H1 (cell line): Measurements from ENCODE around the gene KRT4. TPM values are rescaled to one million over a fixed set of nuclear protein-coding genes. Genes with fewer than 3 reads are reported as not detected.

ENCODE experiments used
- CTCF ChIA-PET: fragments of 300-600 bp; sonication (Branson Sonifier 250); formaldehyde crosslinking; loops from one replicate; lab custom pipeline; 2021; ENCODE audit not compliant: partially characterized antibody; lab: Charles Lee
- POLR2A ChIA-PET: fragments of 300-600 bp; sonication (Branson Sonifier 250); formaldehyde crosslinking; loops from one replicate; lab custom pipeline; 2021; ENCODE audit warnings: inconsistent platforms; ENCODE audit not compliant: partially characterized antibody; lab: Charles Lee
- DNase-seq, 2 experiments: peaks; one replicate each; pipeline versions ENCODE4 v3.0.0 to v3.0.0-alpha.2; 2010 to 2022; ENCODE audit warnings: low spot score in 2 of 2, low read depth in 1 of 2, mixed read lengths in 1 of 2
- FAIRE-seq: peaks from 2 replicates; lab custom pipeline; 2011; peaks lifted over from hg19 to GRCh38; lab: Jason Lieb, UNC
- H2AFZ ChIP-seq: 2 replicates; pipeline ENCODE4 v1.8.1; 2012; ENCODE audit warnings: low read length, inconsistent platforms
- H2AK5ac ChIP-seq: 2 replicates; pipeline ENCODE4 v1.6.1; 2013; ENCODE audit warnings: low read depth, low read length
- H2BK120ac ChIP-seq: replicated peaks from 2 replicates; pipeline ENCODE3; 2013; ENCODE audit warnings: low read depth, low read length, inconsistent platforms
- H2BK12ac ChIP-seq: 2 replicates; pipeline ENCODE4 v1.6.1; 2013; ENCODE audit warnings: low read depth, low read length
- H2BK15ac ChIP-seq: 2 replicates; pipeline ENCODE4 v1.6.1; 2013; ENCODE audit warnings: low read length
- H2BK20ac ChIP-seq: 2 replicates; pipeline ENCODE4 v1.6.1; 2013; ENCODE audit warnings: low read length
- H2BK5ac ChIP-seq: 2 replicates; pipeline ENCODE4 v1.6.1; 2013; ENCODE audit warnings: low read depth, low read length
- H3K14ac ChIP-seq: 2 replicates; pipeline ENCODE4 v1.6.1; 2013; ENCODE audit warnings: inconsistent platforms; ENCODE audit not compliant: insufficient read length
- H3K18ac ChIP-seq: 2 replicates; pipeline ENCODE4 v1.6.1; 2013; ENCODE audit warnings: low read length; ENCODE audit errors: extremely low read depth
- H3K23ac ChIP-seq: 2 replicates; pipeline ENCODE4 v1.6.1; 2013; ENCODE audit warnings: inconsistent platforms; ENCODE audit not compliant: insufficient read length
- H3K23me2 ChIP-seq: 2 replicates; pipeline ENCODE4 v1.6.1; 2013; ENCODE audit warnings: low read depth, low read length
- H3K27ac ChIP-seq: 2 replicates; pipeline ENCODE4 v1.6.1; 2011; ENCODE audit warnings: low read depth, low read length, inconsistent platforms
- H3K27me3 ChIP-seq, 4 experiments: replicated peaks in 1 of 4; 1 replicate in 1 of 4; 2 replicates in 3 of 4; pipeline versions ENCODE4 v1.6.1 to v1.8.1; 2011 to 2013; ENCODE audit warnings: low read length in 3 of 4, mild to moderate bottlenecking in 3 of 4, inconsistent platforms in 2 of 4, mixed read lengths in 2 of 4, moderate library complexity in 1 of 4; ENCODE audit not compliant: control insufficient read depth in 3 of 4, insufficient read depth in 3 of 4; ENCODE audit errors: extremely low read depth in 1 of 4
- H3K36me3 ChIP-seq, 4 experiments: 2 replicates each; pipeline versions ENCODE4 v1.6.1 to v1.8.1; 2011 to 2013; ENCODE audit warnings: mild to moderate bottlenecking in 4 of 4, low read length in 3 of 4, moderate library complexity in 2 of 4, control low read depth in 1 of 4, inconsistent platforms in 1 of 4; ENCODE audit not compliant: insufficient read depth in 4 of 4, control insufficient read depth in 2 of 4
- H3K4ac ChIP-seq: replicated peaks from 2 replicates; pipeline ENCODE3; 2013; ENCODE audit warnings: low read length, low read depth, mixed read lengths, inconsistent platforms; ENCODE audit not compliant: insufficient read length
- H3K4me1 ChIP-seq, 4 experiments: replicated peaks in 1 of 4; 1 replicate in 1 of 4; 2 replicates in 3 of 4; pipeline versions ENCODE4 v1.6.1 to v1.8.1; 2011 to 2013; ENCODE audit warnings: low read length in 3 of 4, inconsistent platforms in 2 of 4, mixed read lengths in 1 of 4; ENCODE audit not compliant: insufficient read depth in 4 of 4, control insufficient read depth in 3 of 4
- H3K4me2 ChIP-seq, 2 experiments: 2 replicates each; pipeline versions ENCODE4 v1.6.1 to v1.8.1; 2011 to 2013; ENCODE audit warnings: low read depth in 2 of 2, low read length in 2 of 2, control low read depth in 1 of 2, inconsistent platforms in 1 of 2, mild to moderate bottlenecking in 1 of 2; ENCODE audit not compliant: insufficient read depth in 1 of 2
- H3K4me3 ChIP-seq, 4 experiments: fragments of 200-600, 300-600 bp in 1 of 4; sonication (generic), shearing (Covaris generic), sonication (Bioruptor Twin) in 1 of 4; 2 replicates each; pipeline versions ENCODE4 v1.5.1 to v1.8.1; 2011 to 2016; ENCODE audit warnings: low read length in 4 of 4, low read depth in 3 of 4, control low read depth in 2 of 4, inconsistent platforms in 2 of 4, mild to moderate bottlenecking in 2 of 4, mixed read lengths in 1 of 4, moderate library complexity in 1 of 4; ENCODE audit not compliant: insufficient read depth in 2 of 4; ENCODE audit errors: extremely low read depth in 1 of 4
- H3K56ac ChIP-seq: replicated peaks from 2 replicates; pipeline ENCODE3; 2013; ENCODE audit warnings: low read depth, mild to moderate bottlenecking, mixed read lengths, low read length, inconsistent platforms; ENCODE audit not compliant: insufficient read length
- H3K79me1 ChIP-seq: 2 replicates; pipeline ENCODE4 v1.6.1; 2013; ENCODE audit warnings: low read depth, low read length, control low read depth
- H3K79me2 ChIP-seq, 2 experiments: 2 replicates each; pipeline versions ENCODE4 v1.6.1 to v1.8.1; 2012 to 2013; ENCODE audit warnings: low read length in 2 of 2, mild to moderate bottlenecking in 2 of 2, inconsistent platforms in 1 of 2; ENCODE audit not compliant: insufficient read depth in 2 of 2, control insufficient read depth in 1 of 2
- H3K9ac ChIP-seq, 4 experiments: replicated peaks in 1 of 4; 1 replicate in 1 of 4; 2 replicates in 3 of 4; pipeline versions ENCODE4 v1.6.1 to v1.8.1; 2011 to 2013; ENCODE audit warnings: low read depth in 3 of 4, low read length in 3 of 4, control low read depth in 2 of 4, mild to moderate bottlenecking in 2 of 4, moderate library complexity in 2 of 4, inconsistent platforms in 1 of 4; ENCODE audit errors: extremely low read depth in 1 of 4
- H3K9me3 ChIP-seq, 2 experiments: 2 replicates each; pipeline versions ENCODE4 v1.6.1 to v1.8.1; 2012 to 2013; ENCODE audit warnings: mild to moderate bottlenecking in 2 of 2, moderate library complexity in 2 of 2, control low read depth in 1 of 2, inconsistent platforms in 1 of 2, low read depth in 1 of 2, low read length in 1 of 2, mixed read lengths in 1 of 2; ENCODE audit not compliant: insufficient read depth in 2 of 2
- H4K20me1 ChIP-seq, 2 experiments: replicated peaks in 1 of 2; 2 replicates each; pipeline versions ENCODE3 to v1.8.1; 2011 to 2013; ENCODE audit warnings: inconsistent platforms in 2 of 2, low read length in 2 of 2, mild to moderate bottlenecking in 1 of 2; ENCODE audit not compliant: insufficient read depth in 2 of 2, control insufficient read depth in 1 of 2
- H4K5ac ChIP-seq: 2 replicates; pipeline ENCODE4 v1.6.1; 2013; ENCODE audit warnings: low read length, low read depth, mixed read lengths, inconsistent platforms; ENCODE audit not compliant: insufficient read length
- H4K8ac ChIP-seq: 2 replicates; pipeline ENCODE4 v1.8.0; 2013; ENCODE audit warnings: mild to moderate bottlenecking, moderate library complexity, low read length, inconsistent platforms; ENCODE audit not compliant: insufficient read depth; ENCODE audit errors: extremely low read depth
- H4K91ac ChIP-seq: replicated peaks from 2 replicates; pipeline ENCODE3; 2013; ENCODE audit warnings: low read length, mixed read lengths, inconsistent platforms; ENCODE audit not compliant: insufficient read length
- BRCA1 ChIP-seq: IDR thresholded peaks from 2 replicates; pipeline ENCODE4 v1.6.1; 2012; ENCODE audit warnings: low read depth, low read length, improper control_type of control experiment
- EP300 ChIP-seq, 2 experiments: IDR thresholded peaks; 1 replicate in 1 of 2; 2 replicates in 1 of 2; pipeline ENCODE4 v1.6.1; 2011 to 2012; ENCODE audit warnings: low read depth in 2 of 2, low read length in 2 of 2, mild to moderate bottlenecking in 2 of 2, borderline replicate concordance in 1 of 2, inconsistent platforms in 1 of 2, moderate library complexity in 1 of 2
- FOSL1 ChIP-seq: IDR thresholded peaks from 2 replicates; pipeline ENCODE4 v1.6.1; 2011; ENCODE audit warnings: mild to moderate bottlenecking, low read depth, low read length, moderate library complexity; ENCODE audit not compliant: insufficient read depth
- KDM1A ChIP-seq: fragments of 200-600, 300-600 bp; sonication (generic); IDR thresholded peaks from 2 replicates; pipeline ENCODE4 v1.7.1; 2016; ENCODE audit warnings: mild to moderate bottlenecking, low read length, borderline replicate concordance
- KDM4A ChIP-seq: IDR thresholded peaks from one replicate; pipeline ENCODE4 v1.7.1; 2012; ENCODE audit warnings: low read depth, mild to moderate bottlenecking, moderate library complexity, low read length, inconsistent platforms; ENCODE audit not compliant: severe bottlenecking
- RNF2 ChIP-seq: fragments of 200-900, 300-1000 bp; sonication (generic); IDR thresholded peaks from 2 replicates; pipeline ENCODE4 v1.7.1; 2016; ENCODE audit warnings: borderline replicate concordance, low read depth, mild to moderate bottlenecking, antibody characterized with exemption, low read length; ENCODE audit not compliant: poor library complexity, severe bottlenecking; ENCODE audit errors: missing control alignments
- RXRA ChIP-seq: IDR thresholded peaks from 2 replicates; pipeline ENCODE4 v1.6.1; 2011; ENCODE audit warnings: low read depth, mild to moderate bottlenecking, low read length, moderate library complexity; ENCODE audit not compliant: insufficient read depth
- SAP30 ChIP-seq: fragments of 300-600 bp; sonication (generic); IDR thresholded peaks from 2 replicates; pipeline ENCODE4 v1.7.1; 2012; ENCODE audit warnings: low read length, moderate library complexity, mild to moderate bottlenecking, inconsistent platforms; ENCODE audit not compliant: insufficient read depth, insufficient replicate concordance
- SIRT6 ChIP-seq: IDR thresholded peaks from one replicate; pipeline ENCODE4 v1.7.1; 2012; ENCODE audit warnings: low read length, inconsistent platforms
- TAF1 ChIP-seq: IDR thresholded peaks from 2 replicates; pipeline ENCODE4 v1.6.1; 2011; ENCODE audit warnings: mild to moderate bottlenecking, low read depth, low read length
- TBP ChIP-seq: IDR thresholded peaks from 2 replicates; pipeline ENCODE4 v1.6.1; 2011; ENCODE audit warnings: low read depth, low read length, improper control_type of control experiment
- TEAD4 ChIP-seq: IDR thresholded peaks from 2 replicates; pipeline ENCODE4 v1.6.1; 2012; ENCODE audit warnings: low read depth, low read length, inconsistent platforms, mixed read lengths
- WGBS, 2 experiments: shearing (Covaris generic) in 1 of 2; methylation state at CpG; one replicate each; pipeline versions ENCODE4 v1.1.6 to v1.1.7; 2013 to 2015; ENCODE audit warnings: low lambda C conversion rate in 2 of 2, mixed read lengths in 2 of 2, inconsistent platforms in 1 of 2, low coverage in 1 of 2, missing lambda C conversion rate in 1 of 2; ENCODE audit not compliant: insufficient replicate concordance in 2 of 2, insufficient coverage in 1 of 2, insufficient read length in 1 of 2; ENCODE audit errors: extremely low coverage in 1 of 2, missing lambda C conversion rate in 1 of 2; 5-methylcytosine and 5-hydroxymethylcytosine counted together
- polyA plus RNA-seq, 7 experiments: library from polyadenylated mRNA; depleted of rRNA in 3 of 7; stranded (reverse) in 5 of 7; unstranded in 2 of 7; fragments of >200 nt in 5 of 7; fragments of 200-250 nt in 2 of 7; gene quantifications; 1 replicate in 5 of 7; 2 replicates in 1 of 7; 4 replicates in 1 of 7; pipeline versions ENCODE4 v1.2.1 to v1.2.3, GENCODE V29; 2011 to 2013; ENCODE audit warnings: missing spikeins in 2 of 7, mixed read lengths in 2 of 7
- total RNA-seq: library from RNA; stranded (reverse); fragmentation: NEBNext Ultra II Directional; extraction: Animal tissue kit (Norgen Biotek cat#: 25700); gene quantifications from 2 replicates; pipeline ENCODE4 v1.2.1, GENCODE V29; 2021
- TF ChIP-seq, protein P1 (sequence below): IDR thresholded peaks from 2 replicates; pipeline ENCODE4 v1.6.1; 2012; ENCODE audit warnings: inconsistent platforms

KRT4 gene
- total and polyA plus RNA-seq, 2 of the 8 experiments (the other 6 are each of a cell fraction or from before 2014, with no cell fraction given) = not detected

DNA sequence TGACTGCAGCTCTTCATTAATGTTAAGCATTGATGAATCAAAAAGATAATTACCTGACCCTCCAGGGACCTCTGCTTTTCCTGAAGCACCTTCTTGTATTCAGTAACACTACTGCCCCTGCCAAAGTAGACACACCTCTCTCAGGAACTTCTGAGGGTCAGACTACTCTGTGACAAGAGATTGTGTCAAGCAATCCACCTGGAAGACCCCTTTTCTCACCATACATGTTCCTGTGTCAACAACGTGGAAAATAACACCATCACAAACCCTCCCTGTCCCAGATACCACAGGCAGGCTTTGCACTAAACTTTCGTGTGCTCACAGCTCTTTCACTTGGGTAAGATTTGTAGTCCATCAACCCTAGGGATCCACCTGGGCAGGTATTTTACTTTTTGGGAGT is 49.9 kb downstream of the KRT4 start:
- WGBS, 2 experiments = 82% methylated on average over 2 of the region's 2 CpGs; no CpG with 5 or more reads in 1 of the 2 experiments
- Histone ChIP-seq H2AFZ (no peak overlapping the region), H3K56ac (no peak overlapping the region), H3K23me2 (no peaks in the 10 kb centered on the region), H2BK120ac (no peak overlapping the region), H3K27ac (no peak overlapping the region), H2BK15ac (no peak overlapping the region), H3K79me2 (no peaks in the 10 kb centered on the region), H4K5ac (no peak overlapping the region), H3K9ac (no peak overlapping the region), H3K4me2 (no peak overlapping the region), H2BK5ac (no peak overlapping the region), H4K20me1 (no peaks in the 10 kb centered on the region), H3K4me1 (no peaks in the 10 kb centered on the region), H2BK20ac (no peak overlapping the region), H3K18ac (no peak overlapping the region), H3K36me3 (no peaks in the 10 kb centered on the region), H4K8ac (no peak overlapping the region), H4K91ac (no peak overlapping the region), H3K79me1 (no peaks in the 10 kb centered on the region), H3K9me3 (peaks cover 11 to 21% of the 10 kb centered on the region in 2 experiments; a peak in 2 of 4 replicates), H3K4ac (no peak overlapping the region), H3K23ac (no peak overlapping the region), H3K14ac (no peak overlapping the region), H3K27me3 (no peaks in the 10 kb centered on the region), H2BK12ac (no peak overlapping the region), H3K4me3 (no peak overlapping the region), H2AK5ac (no peak overlapping the region)
- ChIA-PET POLR2A (interaction anchor here (1.1 to 1.5 kb wide), 2 partner anchors 32 to 102 kb away, joined by 3 to 4 read pairs; partner anchors contain the start of gene KRT3), CTCF (interaction anchor here (0.7 to 1.4 kb wide), 4 partner anchors 12 to 181 kb away, joined by 3 to 4 read pairs (median 4); no protein-coding TSS in a partner anchor)
- no peak for DNase-seq
- no peak for FAIRE-seq
- TF ChIP-seq EP300 (IDR thresholded peaks at IDR 0.05; ENCODE audit: borderline replicate concordance in 1 of 2, low read depth in 2 of 2, low read length in 2 of 2) (no peak), TAF1 (no peak), SIRT6 (no peak), FOSL1 (no peak), TEAD4 (no peak), SAP30 (no peak), KDM1A (no peak), RNF2 (no peak), TBP (no peak), KDM4A (no peak), BRCA1 (no peak), RXRA (no peak)
- TF ChIP-seq, protein P1, sequence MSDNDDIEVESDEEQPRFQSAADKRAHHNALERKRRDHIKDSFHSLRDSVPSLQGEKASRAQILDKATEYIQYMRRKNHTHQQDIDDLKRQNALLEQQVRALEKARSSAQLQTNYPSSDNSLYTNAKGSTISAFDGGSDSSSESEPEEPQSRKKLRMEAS = no peak
